ENCODE measurements around the gene ST6GALNAC5.

GRCh38 chr1:76940571-76941335 lies 73.5 kb downstream of the ST6GALNAC5 start:
- no peak for TF ChIP-seq CTCF (IDR thresholded peaks at IDR 0.05)
- TF ChIP-seq EP300 (IDR thresholded peaks at IDR 0.05): no peak

Data from ovary (tissue), 3 donors.